WI38 (cell line): ENCODE data around the gene GGPS1.

Experiments
- H3K4me3 ChIP-seq: 2 replicates; pipeline ENCODE4 v1.5.1; 2011; ENCODE audit warnings: low read depth, mild to moderate bottlenecking, control low read depth, low read length
- CTCF ChIP-seq: IDR thresholded peaks from 2 replicates; pipeline ENCODE4 v1.5.1; 2012; ENCODE audit warnings: low read depth, mild to moderate bottlenecking, control low read depth, low read length

Gene GGPS1

DNA sequence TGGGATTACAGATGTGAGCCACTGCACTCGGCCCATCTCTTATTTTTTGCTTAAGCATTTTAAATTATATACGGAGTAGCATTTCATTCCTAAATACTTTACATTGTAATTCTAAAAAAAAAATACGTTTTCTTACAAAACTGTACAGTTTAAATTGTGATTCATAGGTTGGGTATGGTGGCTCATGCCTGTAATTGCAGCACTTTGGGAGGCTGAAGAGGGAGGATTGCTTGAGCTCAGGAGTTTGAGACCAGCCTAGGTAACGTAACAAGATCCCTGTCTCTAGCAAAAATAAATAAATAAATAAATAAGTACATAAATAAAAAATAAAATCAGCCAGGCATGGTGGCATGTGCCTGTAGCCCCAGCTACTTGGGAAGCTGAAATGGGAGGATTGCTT, 63.5 kb downstream of the GGPS1 start:
- no peak for TF ChIP-seq CTCF
- no peak overlapping the region for H3K4me3 ChIP-seq
